CD14-positive monocyte (primary cell): ENCODE results near the gene STRN3. TPM values are rescaled to one million over a fixed set of nuclear protein-coding genes. Genes with fewer than 3 reads are reported as not detected.
A peak's percentile ranks its signal among the peaks of the same experiment; 100 is the strongest.

ENCODE experiments used
- DNase-seq, 3 donors: peaks; one replicate each; pipeline ENCODE4 v3.0.0-alpha.2; 2011 to 2022
- H2AFZ ChIP-seq: 2 replicates; pipeline ENCODE4 v1.6.0; 2012; ENCODE audit warnings: mild to moderate bottlenecking, low read depth, low read length, inconsistent platforms; ENCODE audit not compliant: insufficient read depth, poor library complexity, severe bottlenecking
- H3K27ac ChIP-seq, 2 donors: 1 replicate in 1 of 2; 2 replicates in 1 of 2; pipeline ENCODE4 v1.5.1; 2012 to 2013; ENCODE audit warnings: low read length in 2 of 2, control low read depth in 1 of 2, inconsistent platforms in 1 of 2, low read depth in 1 of 2, mild to moderate bottlenecking in 1 of 2
- H3K27me3 ChIP-seq, 2 donors: one replicate each; pipeline versions ENCODE4 v1.6.0 to v1.6.1; 2011 to 2013; ENCODE audit warnings: low read length in 2 of 2; ENCODE audit not compliant: control insufficient read depth in 2 of 2, insufficient read depth in 2 of 2
- H3K36me3 ChIP-seq, 2 donors: replicated peaks in 1 of 2; 1 replicate in 1 of 2; 2 replicates in 1 of 2; pipeline versions ENCODE4 v1.5.1 to v1.6.1; 2012 to 2013; ENCODE audit warnings: low read length in 2 of 2, control low read depth in 1 of 2, inconsistent platforms in 1 of 2, mild to moderate bottlenecking in 1 of 2; ENCODE audit not compliant: insufficient read depth in 2 of 2, control insufficient read depth in 1 of 2
- H3K4me1 ChIP-seq, 2 donors: 1 replicate in 1 of 2; 2 replicates in 1 of 2; pipeline versions ENCODE4 v1.5.1 to v1.6.1; 2012 to 2013; ENCODE audit warnings: low read length in 2 of 2, control low read depth in 1 of 2, inconsistent platforms in 1 of 2, mild to moderate bottlenecking in 1 of 2, moderate library complexity in 1 of 2; ENCODE audit not compliant: insufficient read depth in 2 of 2, control insufficient read depth in 1 of 2
- H3K4me2 ChIP-seq: replicated peaks from 2 replicates; pipeline ENCODE3; 2012; ENCODE audit warnings: low read length, moderate library complexity, mild to moderate bottlenecking; ENCODE audit not compliant: poor library complexity, severe bottlenecking; ENCODE audit errors: extremely low read depth
- H3K4me3 ChIP-seq, 3 experiments: fragments of 200-600 bp in 1 of 3; sonication (generic) in 1 of 3; replicated peaks in 1 of 3; 1 replicate in 2 of 3; 2 replicates in 1 of 3; pipeline ENCODE4 v1.5.1; 2011 to 2013; ENCODE audit warnings: low read length in 3 of 3, mild to moderate bottlenecking in 3 of 3, control low read depth in 2 of 3, low read depth in 2 of 3, inconsistent platforms in 1 of 3, moderate library complexity in 1 of 3
- H3K79me2 ChIP-seq: 2 replicates; pipeline ENCODE4 v1.6.0; 2012; ENCODE audit warnings: mild to moderate bottlenecking, control low read depth, inconsistent platforms, low read length, moderate library complexity; ENCODE audit not compliant: insufficient read depth
- H3K9ac ChIP-seq: 2 replicates; pipeline ENCODE4 v1.6.0; 2017; ENCODE audit warnings: low read length, mild to moderate bottlenecking; ENCODE audit not compliant: insufficient read depth, poor library complexity, severe bottlenecking
- H3K9me3 ChIP-seq, 2 donors: replicated peaks in 1 of 2; 1 replicate in 1 of 2; 2 replicates in 1 of 2; pipeline versions ENCODE4 v1.5.1 to v1.6.1; 2012 to 2013; ENCODE audit warnings: low read length in 2 of 2, control low read depth in 1 of 2; ENCODE audit not compliant: control insufficient read depth in 1 of 2, insufficient read depth in 1 of 2
- H4K20me1 ChIP-seq: 2 replicates; pipeline ENCODE4 v1.6.0; 2012; ENCODE audit warnings: mild to moderate bottlenecking, low read length, control low read depth, moderate library complexity; ENCODE audit not compliant: insufficient read depth
- H3K27ac Mint-ChIP-seq, 7 donors: one replicate each; pipeline ENCODE4 v1.8.0; 2020; ENCODE audit warnings: mild to moderate bottlenecking in 7 of 7, mixed read lengths in 7 of 7, moderate library complexity in 6 of 7, inconsistent platforms in 2 of 7
- H3K27me3 Mint-ChIP-seq, 3 donors: one replicate each; pipeline ENCODE4 v1.8.0; 2021 to 2022; ENCODE audit warnings: low read depth in 3 of 3, mild to moderate bottlenecking in 3 of 3, mixed read lengths in 3 of 3, moderate library complexity in 3 of 3, inconsistent platforms in 1 of 3
- H3K36me3 Mint-ChIP-seq, 2 donors: one replicate each; pipeline ENCODE4 v1.8.0; 2020; ENCODE audit warnings: mixed read lengths in 2 of 2, inconsistent platforms in 1 of 2, mild to moderate bottlenecking in 1 of 2
- H3K4me1 Mint-ChIP-seq: one replicate; pipeline ENCODE4 v1.8.0; 2020; ENCODE audit warnings: mild to moderate bottlenecking, mixed read lengths
- H3K4me3 Mint-ChIP-seq, 2 donors: one replicate each; pipeline ENCODE4 v1.8.0; 2020; ENCODE audit warnings: mild to moderate bottlenecking in 2 of 2, mixed read lengths in 2 of 2, moderate library complexity in 1 of 2
- H3K9me3 Mint-ChIP-seq, 7 donors: one replicate each; pipeline ENCODE4 v1.8.0; 2020 to 2022; ENCODE audit warnings: mixed read lengths in 7 of 7, mild to moderate bottlenecking in 6 of 7, moderate library complexity in 6 of 7, inconsistent platforms in 2 of 7
- WGBS: methylation state at CpG from one replicate; pipeline ENCODE4 v1.1.5; 2013; ENCODE audit warnings: missing lambda C conversion rate; ENCODE audit not compliant: insufficient coverage; 5-methylcytosine and 5-hydroxymethylcytosine counted together
- intact Hi-C, 2 donors: fragments of 100-400 bp; cut with micrococcal nuclease; formaldehyde crosslinking; loops; one replicate each; pipeline versions ENCODE4 v1.15.0 to v1.15.1; 2023
- polyA plus RNA-seq, 3 donors: library from polyadenylated mRNA; depleted of rRNA in 1 of 3; unstranded in 2 of 3; stranded (reverse) in 1 of 3; fragments of 300-500 nt in 2 of 3; fragments of >200 nt in 1 of 3; fragmentation: Illumina TruSeq in 2 of 3; gene quantifications; 1 replicate in 2 of 3; 2 replicates in 1 of 3; pipeline ENCODE4 v1.2.3, GENCODE V29; 2012 to 2021
- TF ChIP-seq, protein P1 (sequence below): fragments of 200-600 bp; IDR thresholded peaks from one replicate; pipeline ENCODE4 v1.8.0; 2022; ENCODE audit warnings: antibody characterized with exemption, mild to moderate bottlenecking

STRN3 gene
- polyA plus RNA-seq, 3 donors = 1.0 to 12.0 (median 3.8) TPM

DNA sequence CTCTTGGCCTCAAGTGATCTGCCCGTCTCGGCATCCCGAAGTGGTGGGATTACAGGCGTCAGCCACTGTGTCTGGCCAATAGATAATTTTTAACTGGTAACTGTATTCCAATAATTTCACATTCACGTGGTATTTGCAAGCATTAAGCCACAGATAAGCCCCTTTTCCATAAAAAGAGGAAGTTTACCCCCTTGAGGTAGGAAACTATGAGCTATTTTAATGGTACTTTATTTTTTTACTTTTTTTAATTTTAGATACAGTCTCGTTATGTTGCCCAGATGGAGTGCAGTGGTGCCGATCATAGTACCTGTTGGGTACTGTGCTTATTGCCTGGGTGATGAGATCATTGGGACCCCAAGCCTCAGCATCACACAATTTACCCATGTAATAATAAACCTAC, 43.6 kb downstream of the STRN3 start:
- Histone ChIP-seq H3K27me3 (no peaks in the 10 kb centered on the region), H3K4me2 (no peak overlapping the region), H2AFZ (no peak overlapping the region), H3K4me1 (peaks cover 3 to 6% of the 10 kb centered on the region in 2 donors), H3K9ac (no peak overlapping the region), H3K79me2 (peaks cover 83% of the 10 kb centered on the region), H3K27ac (no peak overlapping the region), H3K9me3 (no peaks in the 10 kb centered on the region), H3K4me3 (no peak overlapping the region), H4K20me1 (peaks cover 65% of the 10 kb centered on the region), H3K36me3 (no peaks in the 10 kb centered on the region)
- Mint-ChIP-seq H3K27ac (peak overlapping the region in 2 of 7 donors; percentile 18 to 66), H3K4me1 (peaks cover 7% of the 10 kb centered on the region), H3K4me3 (no peak overlapping the region), H3K9me3 (no peaks in the 10 kb centered on the region), H3K36me3 (peaks cover 0 to 11% of the 10 kb centered on the region in 2 donors), H3K27me3 (no peaks in the 10 kb centered on the region)
- intact Hi-C loops = loop anchor here in 1 of 2 donors (10.0 kb wide), 1 partner anchor 52 kb away; no protein-coding TSS in a partner anchor
- WGBS = no CpG with 5 or more reads among the region's 7 CpGs
- no peak for DNase-seq
- TF ChIP-seq, protein P1, sequence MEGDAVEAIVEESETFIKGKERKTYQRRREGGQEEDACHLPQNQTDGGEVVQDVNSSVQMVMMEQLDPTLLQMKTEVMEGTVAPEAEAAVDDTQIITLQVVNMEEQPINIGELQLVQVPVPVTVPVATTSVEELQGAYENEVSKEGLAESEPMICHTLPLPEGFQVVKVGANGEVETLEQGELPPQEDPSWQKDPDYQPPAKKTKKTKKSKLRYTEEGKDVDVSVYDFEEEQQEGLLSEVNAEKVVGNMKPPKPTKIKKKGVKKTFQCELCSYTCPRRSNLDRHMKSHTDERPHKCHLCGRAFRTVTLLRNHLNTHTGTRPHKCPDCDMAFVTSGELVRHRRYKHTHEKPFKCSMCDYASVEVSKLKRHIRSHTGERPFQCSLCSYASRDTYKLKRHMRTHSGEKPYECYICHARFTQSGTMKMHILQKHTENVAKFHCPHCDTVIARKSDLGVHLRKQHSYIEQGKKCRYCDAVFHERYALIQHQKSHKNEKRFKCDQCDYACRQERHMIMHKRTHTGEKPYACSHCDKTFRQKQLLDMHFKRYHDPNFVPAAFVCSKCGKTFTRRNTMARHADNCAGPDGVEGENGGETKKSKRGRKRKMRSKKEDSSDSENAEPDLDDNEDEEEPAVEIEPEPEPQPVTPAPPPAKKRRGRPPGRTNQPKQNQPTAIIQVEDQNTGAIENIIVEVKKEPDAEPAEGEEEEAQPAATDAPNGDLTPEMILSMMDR = no peak

DNA sequence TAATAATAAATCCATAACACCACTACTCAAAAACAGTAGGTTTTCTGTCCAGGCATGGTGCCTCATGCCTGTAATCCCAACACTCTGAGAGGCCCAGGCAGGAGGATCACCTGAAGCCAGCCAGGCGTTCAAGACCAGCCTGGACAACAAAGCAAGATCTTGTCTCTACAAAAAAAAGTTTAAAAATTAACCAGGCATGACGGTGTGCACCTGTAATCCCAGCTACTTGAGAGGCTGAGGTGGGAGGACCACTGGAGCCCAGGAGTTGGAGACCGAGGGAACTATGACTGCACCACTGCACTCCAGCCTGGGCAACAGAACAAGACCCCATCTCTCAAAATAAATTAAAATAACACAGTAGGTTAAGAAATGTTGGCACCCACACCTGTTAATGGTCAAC, 45.2 kb downstream of the STRN3 start:
- H3K27me3 ChIP-seq = no peaks in the 10 kb centered on the region
- no peaks in the 10 kb centered on the region for H3K9me3 ChIP-seq
- peaks cover 3 to 12% of the 10 kb centered on the region in 2 donors for H3K4me1 ChIP-seq
- peaks cover 0 to 9% of the 10 kb centered on the region in 2 donors for H3K36me3 Mint-ChIP-seq
- no peak overlapping the region for H3K4me3 Mint-ChIP-seq
- TF ChIP-seq, protein P1 = no peak
- no peak overlapping the region for H3K4me2 ChIP-seq
- no peaks in the 10 kb centered on the region for H3K9me3 Mint-ChIP-seq
- no CpG with 5 or more reads among the region's 3 CpGs for WGBS
- H3K4me3 ChIP-seq = no peak overlapping the region
- peak overlapping the region in 1 of 2 donors; percentile 14 for H3K27ac ChIP-seq
- peaks cover 85% of the 10 kb centered on the region for H3K79me2 ChIP-seq
- H3K36me3 ChIP-seq = no peaks in the 10 kb centered on the region
- H3K27me3 Mint-ChIP-seq = no peaks in the 10 kb centered on the region
- peaks cover 15% of the 10 kb centered on the region for H3K4me1 Mint-ChIP-seq
- no peak overlapping the region for H2AFZ ChIP-seq
- H3K27ac Mint-ChIP-seq = peak overlapping the region in 5 of 7 donors; percentile 9 to 82 (median 53)
- DNase-seq = no peak
- intact Hi-C loops = loop anchor here in 1 of 2 donors (10.0 kb wide), 1 partner anchor 54 kb away; no protein-coding TSS in a partner anchor
- peaks cover 65% of the 10 kb centered on the region for H4K20me1 ChIP-seq
- no peak overlapping the region for H3K9ac ChIP-seq
